Skeletal muscle cell (primary cell): Measurements from ENCODE around the gene SLC35E1.
A peak's percentile ranks its signal among the peaks of the same experiment; 100 is the strongest.

Experiments
- DNase-seq: peaks from one replicate; pipeline ENCODE4 v3.0.0-alpha.2; 2010; ENCODE audit warnings: low read depth
- H3K4me3 ChIP-seq: 2 replicates; pipeline ENCODE4 v1.5.1; 2011; ENCODE audit warnings: low read depth, mild to moderate bottlenecking, control low read depth, low read length, moderate library complexity

The SLC35E1 gene

DNA sequence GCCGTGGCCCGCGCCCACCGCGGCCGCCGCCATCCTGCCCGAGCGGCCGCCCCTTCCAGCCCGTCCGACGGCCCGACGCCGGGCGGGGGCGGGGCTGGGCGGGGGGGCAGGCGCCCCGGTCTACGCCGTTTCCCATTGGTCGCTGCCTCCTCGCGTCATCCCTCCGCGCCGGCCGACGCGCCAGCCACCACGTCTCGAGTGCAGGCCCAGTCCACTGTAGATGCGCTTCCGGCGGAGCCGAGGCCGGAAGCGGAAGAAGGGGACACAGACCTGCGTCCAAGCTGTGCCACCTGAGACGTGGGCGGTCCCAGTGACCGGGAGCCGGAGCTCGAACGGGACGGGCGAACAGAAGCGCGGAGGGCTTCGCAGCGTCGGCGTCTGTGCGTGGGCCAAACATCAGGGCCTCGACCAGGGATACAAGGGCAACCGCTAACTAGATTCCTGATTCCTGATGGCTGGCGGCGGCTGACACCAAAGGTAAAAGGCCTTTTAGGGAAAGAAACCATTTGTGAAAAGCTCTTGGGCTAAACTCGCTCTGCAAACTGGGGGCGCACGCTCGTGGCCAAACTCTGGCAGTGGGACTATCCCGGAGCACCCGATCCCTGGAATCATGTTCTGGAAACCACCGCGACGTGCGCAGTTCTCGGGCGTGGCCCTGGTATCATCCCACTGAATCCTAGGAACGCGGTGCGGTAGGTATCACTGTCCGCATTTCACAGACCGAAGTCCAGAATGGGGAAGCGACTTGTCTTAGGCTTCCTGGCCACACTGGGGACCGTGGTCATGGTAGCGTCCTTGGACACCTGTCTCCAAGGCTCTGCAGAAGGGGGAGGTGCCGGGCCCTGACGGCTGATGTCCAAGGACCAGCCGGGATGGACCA, at the start of gene SLC35E1:
TSS of gene SLC35E1 (minus strand) at position 84 of the 880 bp plus-strand sequence. CDS start at position 33, 51 bp downstream.
- H3K4me3 ChIP-seq = peak within 1 kb of the TSS; percentile 94
- peak; percentile 80 for DNase-seq

DNA sequence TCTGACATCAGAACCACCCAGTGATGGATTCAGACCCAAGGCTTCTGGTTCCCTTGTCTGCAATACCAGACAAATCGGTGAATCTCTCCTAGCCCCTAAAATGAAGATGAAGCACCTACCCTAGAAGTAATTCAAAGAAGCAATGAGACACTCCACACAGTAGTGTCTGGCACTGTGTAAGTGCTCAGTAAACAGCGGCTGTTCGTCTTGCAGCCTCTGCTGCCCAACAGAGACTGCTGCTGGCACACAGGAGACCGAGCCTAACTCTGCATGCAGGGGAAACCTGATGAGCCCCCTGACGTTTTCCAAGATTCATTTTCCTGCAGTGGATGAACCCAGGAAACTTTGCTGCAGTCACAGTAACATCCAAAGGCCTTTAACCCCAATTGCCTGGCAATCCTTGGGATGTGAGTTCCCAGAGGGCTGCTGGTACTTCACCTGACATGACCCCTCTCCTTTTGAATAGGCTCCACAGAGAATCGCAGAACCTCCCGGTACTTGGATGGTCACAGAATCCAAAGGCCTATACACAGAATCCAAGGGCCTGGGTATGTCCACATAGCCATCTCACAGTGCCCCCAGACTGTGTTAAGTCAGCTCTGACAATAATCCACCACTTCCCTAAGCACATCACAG, 49.1 kb upstream of the SLC35E1 start:
- no peak overlapping the region for H3K4me3 ChIP-seq

DNA sequence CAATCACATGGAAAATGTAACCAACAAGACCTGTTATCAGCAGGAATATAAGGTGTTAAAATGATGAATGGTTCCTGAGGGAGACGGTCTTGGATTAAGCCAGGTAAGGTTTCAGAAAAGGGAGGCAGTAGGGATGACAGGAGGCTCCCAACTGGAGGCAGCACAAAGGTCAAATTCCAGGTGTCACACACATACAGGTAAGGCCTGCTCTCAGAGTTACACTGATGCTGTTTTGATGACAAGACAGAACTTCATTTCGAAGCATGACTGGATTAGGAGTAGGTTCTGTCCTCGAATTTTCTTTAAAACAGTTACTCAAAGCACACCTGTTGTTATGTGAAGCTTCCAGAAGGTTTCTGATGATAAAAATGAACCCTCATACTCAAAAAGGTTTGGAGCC, 48.4 kb upstream of the SLC35E1 start:
- no peak for DNase-seq
- H3K4me3 ChIP-seq = no peak overlapping the region

More for the DNA sequence above, 49.1 kb upstream of the SLC35E1 start:
- no peak for DNase-seq

DNA sequence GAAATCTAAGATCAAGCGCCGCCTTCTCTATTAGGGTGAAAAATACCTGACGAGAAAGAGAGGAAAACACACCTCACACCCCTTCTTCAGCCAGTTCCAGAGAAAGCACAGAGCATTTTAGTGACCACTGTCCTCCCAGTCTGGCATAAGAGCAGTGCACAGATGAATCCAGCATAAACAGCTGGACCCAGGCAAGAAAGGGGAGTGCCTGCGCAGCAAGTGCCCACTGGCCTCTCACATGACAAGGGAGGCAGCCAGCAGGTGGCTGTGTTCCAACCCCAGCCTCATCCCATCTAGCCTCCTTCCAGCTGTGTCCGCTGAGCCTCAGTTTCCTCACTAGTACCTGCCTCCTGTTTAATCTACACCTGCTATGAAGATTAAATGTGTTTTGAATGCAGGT, 47.8 kb upstream of the SLC35E1 start:
- no peak overlapping the region for H3K4me3 ChIP-seq
- DNase-seq = no peak

GRCh38 chr19:16619457-16619856, 47.2 kb upstream of the SLC35E1 start:
- no peak overlapping the region for H3K4me3 ChIP-seq
- no peak for DNase-seq

- no peak for DNase-seq
- H3K4me3 ChIP-seq = no peak overlapping the region
These were observed 46.0 kb upstream of the SLC35E1 start for GRCh38 chr19:16618248-16618647.

GRCh38 chr19:16615808-16616207, 43.6 kb upstream of the SLC35E1 start:
- H3K4me3 ChIP-seq = no peak overlapping the region
- DNase-seq = no peak

GRCh38 chr19:16614941-16615340, 42.7 kb upstream of the SLC35E1 start:
- no peak overlapping the region for H3K4me3 ChIP-seq
- no peak for DNase-seq

DNA sequence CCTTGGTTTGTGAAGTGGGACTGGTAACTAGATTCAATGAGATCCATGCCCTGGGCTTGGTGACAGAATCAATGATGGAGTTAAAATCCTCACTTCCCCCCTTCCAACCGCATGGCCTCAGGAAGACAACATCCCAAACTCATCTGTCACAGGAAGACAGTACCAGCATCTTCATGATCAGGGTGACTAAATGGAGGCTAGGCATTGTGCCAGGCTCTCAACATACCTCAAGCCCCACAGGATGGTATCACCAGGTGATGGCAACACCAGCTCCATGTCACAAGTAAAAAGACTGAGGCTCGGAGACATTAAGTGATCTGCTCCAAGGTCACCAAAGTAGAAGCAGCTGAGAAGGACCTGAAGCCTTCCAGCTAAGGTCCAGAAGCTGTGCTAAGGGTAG, 41.6 kb upstream of the SLC35E1 start:
- no peak for DNase-seq
- H3K4me3 ChIP-seq = no peak overlapping the region

GRCh38 chr19:16612636-16613035, 40.4 kb upstream of the SLC35E1 start:
- no peak for DNase-seq
- no peak overlapping the region for H3K4me3 ChIP-seq

GRCh38 chr19:16611121-16611520, 38.9 kb upstream of the SLC35E1 start:
- no peak for DNase-seq
- no peak overlapping the region for H3K4me3 ChIP-seq

DNA sequence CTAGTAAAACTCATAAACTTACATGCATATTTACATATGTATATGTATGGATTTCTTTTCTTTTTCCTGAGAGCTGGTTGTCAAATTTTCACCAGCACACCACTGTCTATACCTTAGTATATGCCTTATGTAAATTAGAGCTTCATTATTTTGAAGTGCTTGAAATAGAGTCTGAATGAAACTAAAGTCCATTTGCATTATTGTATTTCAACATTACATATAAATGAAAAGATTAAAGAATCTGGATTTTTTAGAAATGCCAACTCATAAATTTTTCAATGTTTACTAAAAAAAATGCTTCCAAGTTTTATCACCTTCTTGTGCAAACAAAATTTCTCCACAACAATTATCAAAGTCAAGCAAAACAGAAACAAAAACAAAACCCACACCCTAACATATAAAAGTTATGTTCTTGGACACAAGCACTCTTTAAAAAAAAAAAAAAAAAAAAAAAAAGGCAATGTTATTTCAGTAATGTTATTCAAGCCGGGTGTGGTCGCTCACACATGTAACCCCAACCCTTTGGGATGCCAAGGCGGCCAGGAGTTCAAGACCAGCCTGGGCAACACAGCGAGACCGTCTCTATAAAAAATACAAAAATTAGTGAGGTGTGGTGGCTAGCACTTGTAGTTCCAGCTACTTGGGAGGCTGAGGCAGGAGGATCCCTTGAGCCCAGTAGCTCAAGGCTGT, 37.4 kb upstream of the SLC35E1 start:
- DNase-seq = no peak

DNA sequence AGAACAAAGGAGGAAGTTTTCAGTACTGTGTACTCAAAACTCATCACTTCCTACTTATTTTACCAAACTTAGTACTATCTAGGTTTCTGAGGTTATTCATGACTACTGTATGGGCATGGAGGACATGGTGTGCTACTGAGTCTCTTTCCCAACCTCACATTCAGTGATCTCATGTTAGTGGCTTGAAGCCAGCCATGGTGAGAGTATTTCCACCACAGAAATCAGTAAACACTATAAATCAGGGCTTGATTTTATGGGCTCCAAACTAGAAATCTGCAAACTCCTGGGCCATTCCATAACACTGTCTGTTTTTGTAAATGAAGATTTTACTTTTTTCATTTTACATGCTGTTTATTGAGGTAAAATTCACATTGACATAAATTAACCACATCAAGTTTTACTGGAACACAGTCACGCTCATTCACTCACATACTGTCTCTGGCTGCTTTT, 36.1 kb upstream of the SLC35E1 start:
- DNase-seq = peak; percentile 89
- no peak overlapping the region for H3K4me3 ChIP-seq

More for the DNA sequence above, 37.4 kb upstream of the SLC35E1 start:
- H3K4me3 ChIP-seq = no peak overlapping the region

GRCh38 chr19:16607819-16608218, 35.6 kb upstream of the SLC35E1 start:
- DNase-seq = no peak
- no peak overlapping the region for H3K4me3 ChIP-seq

DNA sequence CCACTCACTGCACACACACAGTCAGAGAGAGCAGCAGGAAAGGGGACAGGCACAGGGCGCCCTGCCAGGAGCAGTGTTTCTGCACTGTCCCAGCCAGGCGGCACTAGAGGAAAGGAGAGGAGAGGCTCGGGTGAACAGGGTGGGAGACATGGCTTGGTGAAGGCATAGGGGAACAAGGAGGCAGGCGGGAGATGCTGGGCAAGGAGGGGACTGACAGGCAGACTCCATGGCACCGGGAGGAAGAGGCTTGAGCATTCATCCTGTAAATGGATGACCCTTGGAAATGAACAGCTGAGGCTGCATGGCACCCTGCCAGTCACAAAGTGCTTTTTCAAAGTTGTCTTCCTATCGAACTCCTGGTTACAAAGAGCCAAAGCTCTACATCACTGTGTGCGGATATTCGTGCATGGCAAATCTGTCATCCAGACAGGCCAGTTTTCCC, 33.4 kb upstream of the SLC35E1 start:
- H3K4me3 ChIP-seq = no peak overlapping the region
- no peak for DNase-seq

GRCh38 chr19:16605115-16605514, 32.9 kb upstream of the SLC35E1 start:
- H3K4me3 ChIP-seq = no peak overlapping the region
- no peak for DNase-seq

- no peak overlapping the region for H3K4me3 ChIP-seq
- no peak for DNase-seq
These were observed 32.4 kb upstream of the SLC35E1 start for GRCh38 chr19:16604615-16605014.

- no peak overlapping the region for H3K4me3 ChIP-seq
- DNase-seq = no peak
These were observed 30.9 kb upstream of the SLC35E1 start for GRCh38 chr19:16603090-16603489.

GRCh38 chr19:16601378-16602052, 29.3 kb upstream of the SLC35E1 start:
- no peak overlapping the region for H3K4me3 ChIP-seq
- DNase-seq = no peak

GRCh38 chr19:16600824-16601223, 28.6 kb upstream of the SLC35E1 start:
- no peak for DNase-seq
- no peak overlapping the region for H3K4me3 ChIP-seq
